GM21390 (cell line): ENCODE data around the gene TBC1D22A.

ENCODE experiments used
- ATAC-seq: cut with Tn5 transposase; IDR thresholded peaks from one replicate; pipeline ENCODE4 v1.9.1; 2021; ENCODE audit not compliant: unreplicated experiment

The TBC1D22A gene

GRCh38 chr22:46947516-46948257, 185.2 kb downstream of the TBC1D22A start:
- ATAC-seq, result no peak

GRCh38 chr22:46948411-46949144, 186.1 kb downstream of the TBC1D22A start:
- no peak for ATAC-seq

- ATAC-seq, result no peak
Measured at GRCh38 chr22:46951350-46951749, 188.9 kb downstream of the TBC1D22A start.

GRCh38 chr22:46951973-46952372, 189.5 kb downstream of the TBC1D22A start:
- no peak for ATAC-seq

- ATAC-seq, result no peak
Measured at GRCh38 chr22:46953968-46954765, 191.7 kb downstream of the TBC1D22A start.

GRCh38 chr22:46954781-46955180, 192.3 kb downstream of the TBC1D22A start:
- ATAC-seq, result no peak

- no peak for ATAC-seq
Measured at GRCh38 chr22:46956498-46957215, 194.2 kb downstream of the TBC1D22A start.

- no peak for ATAC-seq
Measured at GRCh38 chr22:46957521-46957920, 195.1 kb downstream of the TBC1D22A start.

GRCh38 chr22:46958191-46958590, 195.7 kb downstream of the TBC1D22A start:
- ATAC-seq, result no peak

- ATAC-seq, result no peak
Measured at GRCh38 chr22:46958658-46959057, 196.2 kb downstream of the TBC1D22A start.

GRCh38 chr22:46959369-46959768, 196.9 kb downstream of the TBC1D22A start:
- no peak for ATAC-seq

- ATAC-seq, result no peak
Measured at GRCh38 chr22:46961591-46962295, 199.3 kb downstream of the TBC1D22A start.

GRCh38 chr22:46962406-46962805, 200.0 kb downstream of the TBC1D22A start:
- ATAC-seq, result no peak

- no peak for ATAC-seq
Measured at GRCh38 chr22:46963672-46964545, 201.5 kb downstream of the TBC1D22A start.

GRCh38 chr22:46964773-46965550, 202.5 kb downstream of the TBC1D22A start:
- no peak for ATAC-seq

GRCh38 chr22:46965555-46966494, 203.4 kb downstream of the TBC1D22A start:
- no peak for ATAC-seq

- no peak for ATAC-seq
Measured at GRCh38 chr22:46966495-46966845, 204.0 kb downstream of the TBC1D22A start.

GRCh38 chr22:46966846-46967245, 204.4 kb downstream of the TBC1D22A start:
- ATAC-seq, result no peak
